SK-N-SH treated with all-trans-retinoic acid at 6 μM for 48 hours (cell line): Measurements from ENCODE around the gene MBNL2.

Experiments used
- BACH2 ChIP-seq: fragments of 250-450 bp; sonication (Bioruptor Pico); IDR thresholded peaks from 2 replicates; pipeline ENCODE4 v1.9.0; 2021; ENCODE audit warnings: mild to moderate bottlenecking, borderline replicate concordance
- ESRRG ChIP-seq: fragments of 250-450 bp; sonication (Bioruptor Pico); IDR thresholded peaks from 2 replicates; pipeline ENCODE4 v1.6.1; 2021; ENCODE audit warnings: mild to moderate bottlenecking
- GLIS3 ChIP-seq: fragments of 250-450 bp; sonication (Bioruptor Pico); IDR thresholded peaks from 2 replicates; pipeline ENCODE4 v1.5.0; 2020; ENCODE audit warnings: mild to moderate bottlenecking, moderate library complexity
- RARB ChIP-seq: fragments of 250-450 bp; sonication (Bioruptor Pico); IDR thresholded peaks from 2 replicates; pipeline ENCODE4 v1.8.0; 2021; ENCODE audit warnings: mild to moderate bottlenecking, moderate library complexity
- TCF4 ChIP-seq: fragments of 250-450 bp; sonication (Bioruptor Pico); IDR thresholded peaks from 2 replicates; pipeline ENCODE4 v1.8.0; 2021; ENCODE audit warnings: mild to moderate bottlenecking, moderate library complexity, borderline replicate concordance
- TOX ChIP-seq: fragments of 250-450 bp; sonication (Bioruptor Pico); IDR thresholded peaks from 2 replicates; pipeline ENCODE4 v1.8.0; 2021; ENCODE audit warnings: mild to moderate bottlenecking, moderate library complexity, borderline replicate concordance
- ZFP30 ChIP-seq: fragments of 450-650 bp; formaldehyde crosslinking; IDR thresholded peaks from 2 replicates; pipeline ENCODE4 v1.5.0; 2022; ENCODE audit warnings: mild to moderate bottlenecking, moderate library complexity
- ZNF8 ChIP-seq: fragments of 450-650 bp; formaldehyde crosslinking; IDR thresholded peaks from 2 replicates; pipeline ENCODE4 v1.5.0; 2020; ENCODE audit warnings: mild to moderate bottlenecking, moderate library complexity
- TF ChIP-seq, protein P1 (sequence below): fragments of 250-450 bp; sonication (Bioruptor Pico); IDR thresholded peaks from 2 replicates; pipeline ENCODE4 v1.5.1; 2020; ENCODE audit warnings: low read depth, mild to moderate bottlenecking, moderate library complexity
- TF ChIP-seq, protein P2 (sequence below): fragments of 250-450 bp; sonication (Bioruptor Pico); IDR thresholded peaks from 2 replicates; pipeline ENCODE4 v1.5.1; 2021; ENCODE audit warnings: mild to moderate bottlenecking, moderate library complexity
- TF ChIP-seq, protein P3 (sequence below): fragments of 250-450 bp; sonication (Bioruptor Pico); IDR thresholded peaks from 2 replicates; pipeline ENCODE4 v1.8.0; 2020; ENCODE audit warnings: mild to moderate bottlenecking, moderate library complexity, borderline replicate concordance

DNA sequence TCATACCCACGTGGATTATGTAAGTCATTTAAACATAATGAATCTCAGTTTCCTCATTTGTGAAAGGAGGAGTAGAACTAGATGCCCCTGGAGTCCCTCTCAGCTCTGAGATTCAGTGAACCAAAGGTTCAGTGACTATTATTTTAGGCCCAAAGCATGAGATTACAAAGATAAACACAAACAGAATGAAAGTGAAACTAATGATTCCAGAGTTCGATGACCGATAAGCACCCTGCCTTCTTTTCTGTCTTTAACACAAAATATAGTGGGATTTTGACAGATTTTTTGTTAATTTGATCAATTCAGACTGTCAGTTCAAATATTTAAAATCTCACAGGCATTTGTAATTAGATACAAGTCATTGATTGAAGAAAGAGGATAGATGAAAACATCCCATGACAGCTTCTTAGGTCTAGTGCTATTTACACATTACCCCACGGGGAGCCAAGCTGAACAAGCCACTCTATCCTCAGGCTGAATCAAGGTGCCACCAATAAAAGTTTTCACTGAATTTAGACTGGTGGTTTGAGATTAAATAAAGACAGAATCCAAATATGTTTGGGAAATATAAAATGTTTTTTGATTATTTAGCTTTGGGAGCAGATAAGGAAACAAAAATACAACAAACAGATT is 147.2 kb downstream of the MBNL2 start:
- TF ChIP-seq ZNF8 (CRISPR knock-in tag) = no peak
- TF ChIP-seq, protein P1, sequence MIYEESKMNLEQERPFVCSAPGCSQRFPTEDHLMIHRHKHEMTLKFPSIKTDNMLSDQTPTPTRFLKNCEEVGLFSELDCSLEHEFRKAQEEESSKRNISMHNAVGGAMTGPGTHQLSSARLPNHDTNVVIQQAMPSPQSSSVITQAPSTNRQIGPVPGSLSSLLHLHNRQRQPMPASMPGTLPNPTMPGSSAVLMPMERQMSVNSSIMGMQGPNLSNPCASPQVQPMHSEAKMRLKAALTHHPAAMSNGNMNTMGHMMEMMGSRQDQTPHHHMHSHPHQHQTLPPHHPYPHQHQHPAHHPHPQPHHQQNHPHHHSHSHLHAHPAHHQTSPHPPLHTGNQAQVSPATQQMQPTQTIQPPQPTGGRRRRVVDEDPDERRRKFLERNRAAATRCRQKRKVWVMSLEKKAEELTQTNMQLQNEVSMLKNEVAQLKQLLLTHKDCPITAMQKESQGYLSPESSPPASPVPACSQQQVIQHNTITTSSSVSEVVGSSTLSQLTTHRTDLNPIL (CRISPR knock-in tag) = no peak
- no peak for TF ChIP-seq TCF4 (CRISPR knock-in tag)
- TF ChIP-seq BACH2 (CRISPR knock-in tag) = no peak
- TF ChIP-seq, protein P2, sequence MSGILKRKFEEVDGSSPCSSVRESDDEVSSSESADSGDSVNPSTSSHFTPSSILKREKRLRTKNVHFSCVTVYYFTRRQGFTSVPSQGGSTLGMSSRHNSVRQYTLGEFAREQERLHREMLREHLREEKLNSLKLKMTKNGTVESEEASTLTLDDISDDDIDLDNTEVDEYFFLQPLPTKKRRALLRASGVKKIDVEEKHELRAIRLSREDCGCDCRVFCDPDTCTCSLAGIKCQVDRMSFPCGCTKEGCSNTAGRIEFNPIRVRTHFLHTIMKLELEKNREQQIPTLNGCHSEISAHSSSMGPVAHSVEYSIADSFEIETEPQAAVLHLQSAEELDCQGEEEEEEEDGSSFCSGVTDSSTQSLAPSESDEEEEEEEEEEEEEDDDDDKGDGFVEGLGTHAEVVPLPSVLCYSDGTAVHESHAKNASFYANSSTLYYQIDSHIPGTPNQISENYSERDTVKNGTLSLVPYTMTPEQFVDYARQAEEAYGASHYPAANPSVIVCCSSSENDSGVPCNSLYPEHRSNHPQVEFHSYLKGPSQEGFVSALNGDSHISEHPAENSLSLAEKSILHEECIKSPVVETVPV (CRISPR knock-in tag) = no peak
- TF ChIP-seq, protein P3, sequence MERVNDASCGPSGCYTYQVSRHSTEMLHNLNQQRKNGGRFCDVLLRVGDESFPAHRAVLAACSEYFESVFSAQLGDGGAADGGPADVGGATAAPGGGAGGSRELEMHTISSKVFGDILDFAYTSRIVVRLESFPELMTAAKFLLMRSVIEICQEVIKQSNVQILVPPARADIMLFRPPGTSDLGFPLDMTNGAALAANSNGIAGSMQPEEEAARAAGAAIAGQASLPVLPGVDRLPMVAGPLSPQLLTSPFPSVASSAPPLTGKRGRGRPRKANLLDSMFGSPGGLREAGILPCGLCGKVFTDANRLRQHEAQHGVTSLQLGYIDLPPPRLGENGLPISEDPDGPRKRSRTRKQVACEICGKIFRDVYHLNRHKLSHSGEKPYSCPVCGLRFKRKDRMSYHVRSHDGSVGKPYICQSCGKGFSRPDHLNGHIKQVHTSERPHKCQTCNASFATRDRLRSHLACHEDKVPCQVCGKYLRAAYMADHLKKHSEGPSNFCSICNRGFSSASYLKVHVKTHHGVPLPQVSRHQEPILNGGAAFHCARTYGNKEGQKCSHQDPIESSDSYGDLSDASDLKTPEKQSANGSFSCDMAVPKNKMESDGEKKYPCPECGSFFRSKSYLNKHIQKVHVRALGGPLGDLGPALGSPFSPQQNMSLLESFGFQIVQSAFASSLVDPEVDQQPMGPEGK (CRISPR knock-in tag) = no peak
- TF ChIP-seq GLIS3 (CRISPR knock-in tag) = no peak
- no peak for TF ChIP-seq RARB (CRISPR knock-in tag)
- no peak for TF ChIP-seq ESRRG
- TF ChIP-seq ZFP30 (CRISPR knock-in tag) = no peak
- TF ChIP-seq TOX (CRISPR knock-in tag) = no peak
